C4-2B (cell line): ENCODE data around the gene KATNAL2.

Experiments used
- ZFX ChIP-seq: fragments of 450-650 bp; IDR thresholded peaks from 2 replicates; pipeline ENCODE4 v1.6.1; 2017
- TF ChIP-seq, protein P1 (sequence below): fragments of 450-650 bp; conservative IDR thresholded peaks from 2 replicates; pipeline ENCODE4 v1.5.1; 2017; ENCODE audit warnings: mild to moderate bottlenecking

DNA sequence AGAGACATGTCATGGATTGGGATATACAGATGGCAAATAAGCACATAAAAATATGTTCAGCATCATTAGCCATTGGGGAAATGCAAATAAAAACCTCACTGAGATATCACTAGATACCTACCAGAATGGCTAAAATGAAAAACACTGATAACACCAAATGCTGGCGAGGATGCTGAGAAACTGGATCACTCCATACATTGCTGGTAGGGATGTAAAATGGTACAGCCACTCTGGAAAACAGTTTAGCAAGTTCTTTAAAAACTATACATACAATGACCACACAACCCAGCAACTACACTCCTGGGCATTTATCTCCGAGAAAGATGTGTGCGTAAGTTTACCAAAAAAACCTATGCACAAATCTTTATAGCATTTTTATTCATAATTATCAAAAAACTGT, 14.0 kb upstream of the KATNAL2 start:
- TF ChIP-seq, protein P1, sequence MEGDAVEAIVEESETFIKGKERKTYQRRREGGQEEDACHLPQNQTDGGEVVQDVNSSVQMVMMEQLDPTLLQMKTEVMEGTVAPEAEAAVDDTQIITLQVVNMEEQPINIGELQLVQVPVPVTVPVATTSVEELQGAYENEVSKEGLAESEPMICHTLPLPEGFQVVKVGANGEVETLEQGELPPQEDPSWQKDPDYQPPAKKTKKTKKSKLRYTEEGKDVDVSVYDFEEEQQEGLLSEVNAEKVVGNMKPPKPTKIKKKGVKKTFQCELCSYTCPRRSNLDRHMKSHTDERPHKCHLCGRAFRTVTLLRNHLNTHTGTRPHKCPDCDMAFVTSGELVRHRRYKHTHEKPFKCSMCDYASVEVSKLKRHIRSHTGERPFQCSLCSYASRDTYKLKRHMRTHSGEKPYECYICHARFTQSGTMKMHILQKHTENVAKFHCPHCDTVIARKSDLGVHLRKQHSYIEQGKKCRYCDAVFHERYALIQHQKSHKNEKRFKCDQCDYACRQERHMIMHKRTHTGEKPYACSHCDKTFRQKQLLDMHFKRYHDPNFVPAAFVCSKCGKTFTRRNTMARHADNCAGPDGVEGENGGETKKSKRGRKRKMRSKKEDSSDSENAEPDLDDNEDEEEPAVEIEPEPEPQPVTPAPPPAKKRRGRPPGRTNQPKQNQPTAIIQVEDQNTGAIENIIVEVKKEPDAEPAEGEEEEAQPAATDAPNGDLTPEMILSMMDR = no peak
- TF ChIP-seq ZFX = no peak
